ENCODE measurements around the gene SNPH. TPM values are rescaled to one million over a fixed set of nuclear protein-coding genes. Genes with fewer than 3 reads are reported as not detected.

The SNPH gene
- total and polyA plus RNA-seq, 7 experiments from 2014 or later = 6.0 to 43.4 (median 16.7) TPM

DNA sequence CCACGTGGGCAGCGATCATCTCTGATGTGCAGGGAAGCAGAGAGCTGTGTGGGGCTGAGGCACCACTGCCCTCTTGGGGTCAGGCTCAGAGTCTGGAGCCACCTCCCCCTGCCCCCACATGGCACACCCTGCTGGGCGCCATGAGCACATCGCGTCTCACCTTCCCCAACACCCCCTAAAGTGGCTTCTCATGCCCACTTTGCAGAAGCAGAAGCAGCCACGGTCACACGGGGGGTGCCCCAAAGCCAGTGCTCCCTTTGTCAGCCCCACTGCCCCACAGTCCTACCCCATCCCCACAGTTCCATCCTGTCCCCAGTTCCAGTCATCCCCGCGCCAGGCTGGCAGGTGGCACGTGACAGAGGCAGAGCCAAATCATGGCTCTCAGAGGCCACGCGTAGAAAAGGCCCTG lies 43.3 kb downstream of the SNPH start:
- Mint-ChIP-seq H3K27ac (peak overlapping the region in 4 of 9 donors; percentile 11 to 87 (median 46)), H3K9me3 (no peaks in the 10 kb centered on the region), H3K27me3 (no peaks in the 10 kb centered on the region), H3K4me1 (peaks cover 0 to 8% (median 4%) of the 10 kb centered on the region in 7 donors), H3K36me3 (peaks cover 0 to 7% (median 3%) of the 10 kb centered on the region in 5 donors), H3K4me3 (no peak overlapping the region)
- Histone ChIP-seq H3K27ac (ENCODE audit: low read depth, low read length) (no peak overlapping the region), H3K36me3 (ENCODE audit: control insufficient read depth in 2 of 3, insufficient read depth in 3 of 3, low read length in 3 of 3) (peaks cover 0 to 34% (median 0%) of the 10 kb centered on the region in 3 experiments), H3K27me3 (ENCODE audit: control insufficient read depth in 2 of 2, insufficient read depth in 2 of 2, low read length in 2 of 2) (no peaks in the 10 kb centered on the region), H3K9me3 (ENCODE audit: control insufficient read depth in 2 of 3, low read length in 3 of 3) (no peaks in the 10 kb centered on the region), H3K4me1 (ENCODE audit: control insufficient read depth in 2 of 2, insufficient read depth in 2 of 2, low read length in 2 of 2) (peaks cover 5 to 7% of the 10 kb centered on the region in 2 donors), H3K4me3 (ENCODE audit: low read length) (no peak overlapping the region)
- intact Hi-C loops (cut with micrococcal nuclease) = no loop called here
- POLR2A ChIA-PET = interaction anchor here (1.1 to 1.4 kb wide), 2 partner anchors 19 to 129 kb away, joined by 3 read pairs; no protein-coding TSS in a partner anchor
- CTCF ChIA-PET = interaction anchor here (1.1 kb wide), 1 partner anchor 8 kb away, joined by 3 read pairs; no protein-coding TSS in a partner anchor
- no peak for ATAC-seq
- no peak for DNase-seq

DNA sequence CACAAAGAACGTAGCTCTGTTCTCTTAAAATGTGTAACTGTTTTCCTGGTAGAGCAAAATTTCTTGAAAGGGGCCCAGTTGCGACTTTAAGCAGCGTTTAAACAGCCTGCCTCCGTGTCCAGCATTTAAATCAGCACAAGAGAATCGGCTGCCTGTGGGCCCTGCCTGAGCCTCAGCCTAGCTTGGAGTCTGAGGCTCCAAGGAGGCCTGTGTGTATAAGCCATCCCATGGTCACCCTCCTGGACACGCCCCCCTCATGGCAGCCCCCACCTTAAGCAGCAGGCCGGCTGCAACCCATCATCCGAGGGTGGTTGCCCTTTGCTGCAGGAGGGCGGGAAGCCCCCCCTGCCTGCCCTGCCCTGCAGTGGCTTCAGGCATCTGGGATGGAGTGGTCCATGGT lies 44.0 kb downstream of the SNPH start:
- peaks cover 0 to 27% (median 0%) of the 10 kb centered on the region in 3 experiments for H3K36me3 ChIP-seq (ENCODE audit: control insufficient read depth in 2 of 3, insufficient read depth in 3 of 3, low read length in 3 of 3)
- peaks cover 5 to 7% of the 10 kb centered on the region in 2 donors for H3K4me1 ChIP-seq (ENCODE audit: control insufficient read depth in 2 of 2, insufficient read depth in 2 of 2, low read length in 2 of 2)
- Mint-ChIP-seq H3K4me1 (peaks cover 0 to 8% (median 4%) of the 10 kb centered on the region in 7 donors), H3K4me3 (no peak overlapping the region), H3K9me3 (no peaks in the 10 kb centered on the region), H3K27me3 (no peaks in the 10 kb centered on the region), H3K36me3 (peaks cover 0 to 3% (median 2%) of the 10 kb centered on the region in 5 donors), H3K27ac (peak overlapping the region in 1 of 9 donors; percentile 38)
- DNase-seq (no peak), ATAC-seq (no peak)
- CTCF ChIA-PET = interaction anchor here (1.1 kb wide), 2 partner anchors 9 to 129 kb away, joined by 3 read pairs; no protein-coding TSS in a partner anchor
- POLR2A ChIA-PET = interaction anchor here (1.1 to 1.4 kb wide), 2 partner anchors 20 to 128 kb away, joined by 3 read pairs; no protein-coding TSS in a partner anchor
- intact Hi-C loops (cut with micrococcal nuclease) = loop anchor here in 1 of 2 donors (5.0 kb wide), 1 partner anchor 467 kb away; no protein-coding TSS in a partner anchor
- no peak overlapping the region for H3K4me3 ChIP-seq (ENCODE audit: low read length)
- H3K9me3 ChIP-seq (ENCODE audit: control insufficient read depth in 2 of 3, low read length in 3 of 3) = no peaks in the 10 kb centered on the region
- no peak overlapping the region for H3K27ac ChIP-seq (ENCODE audit: low read depth, low read length)
- H3K27me3 ChIP-seq (ENCODE audit: control insufficient read depth in 2 of 2, insufficient read depth in 2 of 2, low read length in 2 of 2) = no peaks in the 10 kb centered on the region

DNA sequence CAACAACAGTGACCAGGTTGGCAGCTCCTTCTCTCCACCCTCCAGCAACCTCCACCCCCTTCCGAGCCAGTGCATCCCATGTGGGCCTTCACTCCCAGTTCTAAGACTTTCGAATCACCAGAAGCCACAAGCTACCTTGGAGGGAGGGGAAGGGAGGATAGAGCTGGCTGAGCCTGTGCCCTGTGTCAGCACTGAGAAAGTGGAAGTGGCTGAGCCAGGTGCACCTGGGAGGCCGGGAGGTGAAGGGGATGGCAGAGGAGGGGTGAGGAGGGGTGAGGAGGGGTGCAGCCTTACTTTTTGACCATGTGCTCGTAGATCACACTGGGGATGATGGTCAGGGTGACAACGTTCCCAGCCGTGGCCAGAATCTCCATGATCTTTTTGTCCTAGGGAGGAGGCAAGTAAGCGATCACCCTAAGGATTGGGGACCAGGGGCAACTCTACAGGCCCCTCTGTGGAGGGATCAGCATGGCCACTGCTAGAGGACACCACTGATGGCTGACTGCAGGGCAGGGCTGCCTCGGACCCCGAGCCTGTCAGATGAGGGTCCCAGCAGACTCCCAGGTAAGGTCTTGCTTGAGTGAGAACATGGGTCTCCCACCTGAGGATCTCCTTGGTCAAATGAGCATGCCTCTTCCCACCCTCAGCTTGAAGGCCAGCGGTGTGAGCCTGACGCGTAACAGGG lies 44.6 kb downstream of the SNPH start:
- Mint-ChIP-seq H3K27me3 (no peaks in the 10 kb centered on the region), H3K27ac (peak overlapping the region in 3 of 9 donors; percentile 56 to 67 (median 65)), H3K9me3 (no peaks in the 10 kb centered on the region), H3K36me3 (no peaks in the 10 kb centered on the region), H3K4me1 (peaks cover 0 to 6% (median 4%) of the 10 kb centered on the region in 7 donors), H3K4me3 (no peak overlapping the region)
- no peak for DNase-seq
- Histone ChIP-seq H3K36me3 (ENCODE audit: control insufficient read depth in 2 of 3, insufficient read depth in 3 of 3, low read length in 3 of 3) (peaks cover 0 to 22% (median 0%) of the 10 kb centered on the region in 3 experiments), H3K27ac (ENCODE audit: low read depth, low read length) (no peak overlapping the region), H3K9me3 (ENCODE audit: control insufficient read depth in 2 of 3, low read length in 3 of 3) (no peaks in the 10 kb centered on the region), H3K4me3 (ENCODE audit: low read length) (no peak overlapping the region), H3K4me1 (ENCODE audit: control insufficient read depth in 2 of 2, insufficient read depth in 2 of 2, low read length in 2 of 2) (peaks cover 5 to 7% of the 10 kb centered on the region in 2 donors), H3K27me3 (ENCODE audit: control insufficient read depth in 2 of 2, insufficient read depth in 2 of 2, low read length in 2 of 2) (no peaks in the 10 kb centered on the region)
- no peak for ATAC-seq
- CTCF ChIA-PET = interaction anchor here (1.1 kb wide), 2 partner anchors 10 to 128 kb away, joined by 3 read pairs; no protein-coding TSS in a partner anchor
- POLR2A ChIA-PET = interaction anchor here (1.1 to 1.4 kb wide), 2 partner anchors 20 to 128 kb away, joined by 3 read pairs; no protein-coding TSS in a partner anchor
- intact Hi-C loops (cut with micrococcal nuclease) = loop anchor here in 1 of 2 donors (5.0 kb wide), 1 partner anchor 467 kb away; no protein-coding TSS in a partner anchor

DNA sequence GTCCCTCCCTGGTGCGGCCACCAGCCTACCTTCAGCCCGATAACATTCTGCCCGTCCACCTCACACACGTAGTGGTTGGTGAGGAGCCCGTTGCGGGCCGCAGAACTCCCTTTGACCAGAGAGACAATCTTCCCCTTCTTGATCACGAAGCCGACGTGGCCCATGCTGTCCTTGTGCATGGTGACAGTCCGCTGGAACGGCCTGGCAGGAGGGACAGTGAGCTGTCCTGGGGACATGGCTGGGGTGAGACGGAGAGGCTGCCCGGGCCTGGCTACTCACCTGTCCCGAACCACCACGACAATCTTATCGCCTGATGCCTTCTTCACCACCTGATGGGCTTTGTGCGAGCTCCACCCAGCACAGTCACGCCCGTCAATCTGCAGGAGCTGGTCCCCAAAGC lies 46.2 kb downstream of the SNPH start:
- POLR2A ChIA-PET = interaction anchor here (1.2 kb wide), 1 partner anchor 123 kb away, joined by 3 read pairs; no protein-coding TSS in a partner anchor
- no peaks in the 10 kb centered on the region for H3K27me3 ChIP-seq (ENCODE audit: control insufficient read depth in 2 of 2, insufficient read depth in 2 of 2, low read length in 2 of 2)
- H3K9me3 ChIP-seq (ENCODE audit: control insufficient read depth in 2 of 3, low read length in 3 of 3) = no peaks in the 10 kb centered on the region
- peaks cover 0 to 2% (median 0%) of the 10 kb centered on the region in 5 donors for H3K36me3 Mint-ChIP-seq
- no peak overlapping the region for H3K4me3 ChIP-seq (ENCODE audit: low read length)
- peaks cover 0 to 7% (median 4%) of the 10 kb centered on the region in 7 donors for H3K4me1 Mint-ChIP-seq
- peaks cover 0 to 5% (median 0%) of the 10 kb centered on the region in 3 experiments for H3K36me3 ChIP-seq (ENCODE audit: control insufficient read depth in 2 of 3, insufficient read depth in 3 of 3, low read length in 3 of 3)
- H3K9me3 Mint-ChIP-seq = no peaks in the 10 kb centered on the region
- DNase-seq (no peak), ATAC-seq (no peak)
- peak overlapping the region in 1 of 9 donors; percentile 46 for H3K27ac Mint-ChIP-seq
- H3K4me1 ChIP-seq (ENCODE audit: control insufficient read depth in 2 of 2, insufficient read depth in 2 of 2, low read length in 2 of 2) = peaks cover 5 to 7% of the 10 kb centered on the region in 2 donors
- no peak overlapping the region for H3K4me3 Mint-ChIP-seq
- intact Hi-C loops (cut with micrococcal nuclease) = loop anchor here in 1 of 2 donors (5.0 kb wide), 1 partner anchor 465 kb away; no protein-coding TSS in a partner anchor
- H3K27me3 Mint-ChIP-seq = no peaks in the 10 kb centered on the region
- H3K27ac ChIP-seq (ENCODE audit: low read depth, low read length) = no peak overlapping the region
- CTCF ChIA-PET = interaction anchor here (0.5 to 1.7 kb wide), 10 partner anchors 9 to 156 kb away, joined by 3 to 17 read pairs (median 3); partner anchors contain the start of gene SNPH

DNA sequence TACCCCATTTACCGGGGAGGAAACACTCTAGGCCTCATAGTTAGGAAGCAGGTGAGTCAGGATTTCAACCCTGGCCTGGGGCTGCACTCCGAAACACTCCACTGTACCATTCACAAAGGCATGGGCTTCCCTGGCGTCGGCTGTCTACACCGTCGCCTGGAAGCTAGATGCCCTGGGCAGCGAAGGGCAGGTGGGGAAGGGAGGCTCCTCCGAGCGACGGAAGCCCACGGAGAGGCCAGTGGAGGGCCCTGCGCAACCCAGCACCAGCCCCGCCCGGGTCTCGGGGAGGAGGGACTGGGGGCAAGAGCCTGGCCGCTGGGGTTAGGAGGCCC lies 46.8 kb downstream of the SNPH start:
- ATAC-seq (no peak), DNase-seq (no peak)
- H3K4me1 Mint-ChIP-seq = peaks cover 0 to 13% (median 4%) of the 10 kb centered on the region in 7 donors
- ChIA-PET POLR2A (interaction anchor here (0.6 to 1.2 kb wide), 2 partner anchors 123 to 124 kb away, joined by 3 to 4 read pairs; no protein-coding TSS in a partner anchor), CTCF (interaction anchor here (0.5 to 1.7 kb wide), 11 partner anchors 9 to 172 kb away, joined by 3 to 17 read pairs (median 3); partner anchors contain the start of gene SNPH)
- Histone ChIP-seq H3K36me3 (ENCODE audit: control insufficient read depth in 2 of 3, insufficient read depth in 3 of 3, low read length in 3 of 3) (no peaks in the 10 kb centered on the region), H3K27ac (ENCODE audit: low read depth, low read length) (no peak overlapping the region), H3K27me3 (ENCODE audit: control insufficient read depth in 2 of 2, insufficient read depth in 2 of 2, low read length in 2 of 2) (no peaks in the 10 kb centered on the region), H3K4me1 (ENCODE audit: control insufficient read depth in 2 of 2, insufficient read depth in 2 of 2, low read length in 2 of 2) (peaks cover 5 to 7% of the 10 kb centered on the region in 2 donors), H3K9me3 (ENCODE audit: control insufficient read depth in 2 of 3, low read length in 3 of 3) (no peaks in the 10 kb centered on the region), H3K4me3 (ENCODE audit: low read length) (no peak overlapping the region)
- peak overlapping the region in 1 of 10 donors; percentile 61 for H3K4me3 Mint-ChIP-seq
- intact Hi-C loops (cut with micrococcal nuclease) = loop anchor here (1.0 to 5.0 kb wide), 7 partner anchors 12 to 464 kb away; partner anchors contain the start of gene NSFL1C (in 1 of the 2)
- no peaks in the 10 kb centered on the region for H3K9me3 Mint-ChIP-seq
- no peak overlapping the region for H3K27ac Mint-ChIP-seq
- H3K36me3 Mint-ChIP-seq = peaks cover 0 to 2% (median 0%) of the 10 kb centered on the region in 5 donors
- H3K27me3 Mint-ChIP-seq = no peaks in the 10 kb centered on the region

DNA sequence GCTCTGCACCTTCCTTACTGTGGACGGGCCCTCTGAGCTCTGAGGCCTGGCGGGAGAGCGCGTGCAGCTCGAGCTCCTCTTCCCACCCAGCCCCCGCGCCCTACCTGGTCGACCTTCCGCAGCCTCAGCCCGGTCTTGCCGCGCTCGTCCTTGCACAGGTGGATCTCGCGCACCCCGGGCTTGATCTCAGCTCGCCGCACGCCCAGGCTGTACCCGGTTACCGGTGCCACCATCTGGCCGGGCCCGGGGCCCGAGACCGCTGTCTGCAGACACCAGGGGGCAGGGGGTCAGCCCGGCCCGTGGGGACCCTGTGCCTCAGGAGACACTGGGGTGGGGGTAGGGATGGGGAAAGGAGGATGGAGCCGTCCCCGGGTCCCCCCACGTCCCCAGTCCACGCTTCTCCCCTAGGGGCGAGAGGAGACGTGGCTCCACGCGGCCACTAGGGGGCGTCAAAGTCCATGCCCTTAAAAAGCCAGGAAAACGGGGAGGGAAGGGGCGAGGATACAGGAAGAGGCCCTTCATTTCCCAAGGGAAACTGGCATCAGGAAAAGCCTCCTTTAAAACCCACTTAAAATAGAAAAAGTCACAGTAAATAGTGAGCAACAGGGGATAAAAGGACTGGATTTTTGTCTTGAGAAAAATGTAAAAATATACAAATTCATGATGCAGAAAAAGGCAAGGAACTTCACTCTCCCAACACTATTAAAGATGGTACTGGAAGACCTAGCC lies 47.3 kb downstream of the SNPH start:
- DNase-seq (peak; percentile 41 to 69 (median 57)), ATAC-seq (peak; percentile 85)
- Mint-ChIP-seq H3K36me3 (peaks cover 0 to 2% (median 0%) of the 10 kb centered on the region in 5 donors), H3K9me3 (no peaks in the 10 kb centered on the region), H3K27ac (peak overlapping the region in 1 of 9 donors; percentile 48), H3K4me1 (peaks cover 0 to 16% (median 4%) of the 10 kb centered on the region in 7 donors), H3K4me3 (peak overlapping the region in 2 of 10 donors; percentile 28 to 34), H3K27me3 (no peaks in the 10 kb centered on the region)
- H3K9me3 ChIP-seq (ENCODE audit: control insufficient read depth in 2 of 3, low read length in 3 of 3) = no peaks in the 10 kb centered on the region
- H3K27ac ChIP-seq (ENCODE audit: low read depth, low read length) = no peak overlapping the region
- intact Hi-C loops (cut with micrococcal nuclease) = loop anchor here (1.0 to 5.0 kb wide), 7 partner anchors 12 to 464 kb away; partner anchors contain the start of gene NSFL1C (in 1 of the 2)
- H3K36me3 ChIP-seq (ENCODE audit: control insufficient read depth in 2 of 3, insufficient read depth in 3 of 3, low read length in 3 of 3) = no peaks in the 10 kb centered on the region
- H3K4me1 ChIP-seq (ENCODE audit: control insufficient read depth in 2 of 2, insufficient read depth in 2 of 2, low read length in 2 of 2) = peaks cover 5 to 7% of the 10 kb centered on the region in 2 donors
- ChIA-PET CTCF (interaction anchor here (0.7 to 1.7 kb wide), 9 partner anchors 8 to 172 kb away, joined by 3 to 17 read pairs (median 3); partner anchors contain the start of gene SNPH), POLR2A (interaction anchor here (0.6 to 1.2 kb wide), 2 partner anchors 122 to 123 kb away, joined by 3 to 4 read pairs; no protein-coding TSS in a partner anchor)
- no peak overlapping the region for H3K4me3 ChIP-seq (ENCODE audit: low read length)
- no peaks in the 10 kb centered on the region for H3K27me3 ChIP-seq (ENCODE audit: control insufficient read depth in 2 of 2, insufficient read depth in 2 of 2, low read length in 2 of 2)
